Upper lobe of right lung (tissue), 1 donor: ENCODE results near the gene SHC3. TPM values are rescaled to one million over a fixed set of nuclear protein-coding genes. Genes with fewer than 3 reads are reported as not detected.

ENCODE experiments used
- ATAC-seq: fragments of 200-7000 bp; cut with Tn5 transposase; one replicate; pipeline ENCODE4 v1.9.1; 2020; ENCODE audit warnings: mild to moderate bottlenecking, moderate library complexity
- DNase-seq: peaks from one replicate; pipeline ENCODE4 v3.0.0-alpha.2; 2020
- H3K27ac ChIP-seq: fragments of 200-600 bp; one replicate; pipeline ENCODE4 v1.8.0; 2022
- H3K27me3 ChIP-seq: fragments of 200-600 bp; one replicate; pipeline ENCODE4 v1.8.0; 2022; ENCODE audit warnings: mild to moderate bottlenecking
- H3K36me3 ChIP-seq: fragments of 200-600 bp; one replicate; pipeline ENCODE4 v1.8.0; 2022
- H3K4me1 ChIP-seq: fragments of 200-600 bp; one replicate; pipeline ENCODE4 v1.8.0; 2022
- H3K4me3 ChIP-seq: fragments of 200-600 bp; one replicate; pipeline ENCODE4 v1.8.0; 2022; ENCODE audit warnings: mild to moderate bottlenecking
- H3K9me3 ChIP-seq: fragments of 200-600 bp; one replicate; pipeline ENCODE4 v1.8.0; 2022
- CTCF ChIP-seq: fragments of 200-600 bp; IDR thresholded peaks from one replicate; pipeline ENCODE4 v1.8.0; 2022; ENCODE audit warnings: antibody characterized with exemption
- intact Hi-C: fragments of 100-400 bp; cut with DNase I; formaldehyde crosslinking; loops from one replicate; pipeline ENCODE4 v1.11.0; 2022
- total RNA-seq: library from RNA; stranded (reverse); fragmentation: NEBNext Ultra II Directional; extraction: Animal tissue kit (Norgen Biotek cat#: 25700); gene quantifications from one replicate; pipeline ENCODE4 v1.2.1, GENCODE V29; 2021
- donor health status: DM: no; HTN: yes; CAD: no; lungs with severe emphysema.

SHC3 gene
- total RNA-seq, 1 donor from 2014 or later = 12.9 TPM

- Histone ChIP-seq H3K27me3 (no peaks in the 10 kb centered on the region), H3K36me3 (no peaks in the 10 kb centered on the region), H3K9me3 (no peaks in the 10 kb centered on the region), H3K4me3 (no peak overlapping the region), H3K27ac (no peak overlapping the region), H3K4me1 (no peaks in the 10 kb centered on the region)
- intact Hi-C loops = no loop called here
- ATAC-seq (peak; percentile 52), DNase-seq (no peak)
- TF ChIP-seq CTCF = no peak
These were observed 39.2 kb downstream of the SHC3 start for GRCh38 chr9:89139455-89139854.

GRCh38 chr9:89138463-89139390, 39.9 kb downstream of the SHC3 start:
- Histone ChIP-seq H3K4me1 (no peaks in the 10 kb centered on the region), H3K36me3 (no peaks in the 10 kb centered on the region), H3K27me3 (no peaks in the 10 kb centered on the region), H3K4me3 (no peak overlapping the region), H3K27ac (no peak overlapping the region), H3K9me3 (no peaks in the 10 kb centered on the region)
- no peak for TF ChIP-seq CTCF
- no peak for DNase-seq
- ATAC-seq = no peak
- intact Hi-C loops = no loop called here

- Histone ChIP-seq H3K36me3 (no peaks in the 10 kb centered on the region), H3K27ac (no peak overlapping the region), H3K9me3 (no peaks in the 10 kb centered on the region), H3K4me1 (no peaks in the 10 kb centered on the region), H3K27me3 (no peaks in the 10 kb centered on the region), H3K4me3 (no peak overlapping the region)
- no peak for TF ChIP-seq CTCF
- no peak for ATAC-seq
- intact Hi-C loops = no loop called here
- no peak for DNase-seq
These were observed 40.8 kb downstream of the SHC3 start for GRCh38 chr9:89137542-89138462.

- DNase-seq (no peak), ATAC-seq (no peak)
- no peak for TF ChIP-seq CTCF
- H3K4me1 ChIP-seq = no peaks in the 10 kb centered on the region
- H3K27ac ChIP-seq = no peak overlapping the region
- no peak overlapping the region for H3K4me3 ChIP-seq
- intact Hi-C loops = no loop called here
- H3K36me3 ChIP-seq = no peaks in the 10 kb centered on the region
- no peaks in the 10 kb centered on the region for H3K27me3 ChIP-seq
- H3K9me3 ChIP-seq = no peaks in the 10 kb centered on the region
These were observed 42.9 kb downstream of the SHC3 start for GRCh38 chr9:89135591-89136166.

GRCh38 chr9:89134709-89135108, 43.9 kb downstream of the SHC3 start:
- no peaks in the 10 kb centered on the region for H3K36me3 ChIP-seq
- no peak overlapping the region for H3K27ac ChIP-seq
- TF ChIP-seq CTCF = no peak
- H3K27me3 ChIP-seq = no peaks in the 10 kb centered on the region
- ATAC-seq (no peak), DNase-seq (no peak)
- no peaks in the 10 kb centered on the region for H3K4me1 ChIP-seq
- no peak overlapping the region for H3K4me3 ChIP-seq
- intact Hi-C loops = no loop called here
- no peaks in the 10 kb centered on the region for H3K9me3 ChIP-seq
